GM23248 (cell line): ENCODE data around the gene PEAR1. TPM values are rescaled to one million over a fixed set of nuclear protein-coding genes. Genes with fewer than 3 reads are reported as not detected.
"Not testable (repeated sequence)": the region's sequence is repeated elsewhere in the genome, so short reads cannot be mapped to it uniquely, and the experiment has no call there.

Source experiments
- DNase-seq: peaks from one replicate; pipeline ENCODE4 v3.0.0-alpha.2; 2015
- H2AFZ ChIP-seq: fragments of 200-600 bp; sonication (generic); 2 replicates; pipeline ENCODE4 v1.6.1; 2016; ENCODE audit warnings: antibody characterized with exemption
- H3F3A ChIP-seq: fragments of 200-600 bp; sonication (generic); 2 replicates; pipeline ENCODE4 v1.6.1; 2016; ENCODE audit warnings: mild to moderate bottlenecking, antibody characterized with exemption, mixed run types; ENCODE audit not compliant: insufficient read depth
- H3K27ac ChIP-seq: fragments of 200-600 bp; sonication (generic); 2 replicates; pipeline ENCODE4 v1.5.1; 2016; ENCODE audit warnings: mild to moderate bottlenecking
- H3K27me3 ChIP-seq: fragments of 200-600 bp; sonication (generic); replicated peaks from 2 replicates; pipeline ENCODE4 v1.6.1; 2016; ENCODE audit warnings: mild to moderate bottlenecking; ENCODE audit not compliant: insufficient read depth
- H3K36me3 ChIP-seq: fragments of 200-600 bp; sonication (generic); 2 replicates; pipeline ENCODE4 v1.6.1; 2016; ENCODE audit warnings: low read depth, mild to moderate bottlenecking
- H3K4me1 ChIP-seq: fragments of 200-600 bp; sonication (generic); 2 replicates; pipeline ENCODE4 v1.6.1; 2016; ENCODE audit warnings: mild to moderate bottlenecking; ENCODE audit not compliant: insufficient read depth
- H3K4me2 ChIP-seq: fragments of 200-600 bp; sonication (generic); one replicate; pipeline ENCODE4 v1.6.1; 2016; ENCODE audit warnings: mild to moderate bottlenecking; ENCODE audit not compliant: unreplicated experiment
- H3K4me3 ChIP-seq: fragments of 200-600 bp; sonication (generic); 2 replicates; pipeline ENCODE4 v1.5.1; 2016; ENCODE audit warnings: mild to moderate bottlenecking
- H3K79me2 ChIP-seq: fragments of 200-600 bp; sonication (generic); 2 replicates; pipeline ENCODE4 v1.6.1; 2016; ENCODE audit warnings: mild to moderate bottlenecking; ENCODE audit not compliant: insufficient read depth
- H3K9ac ChIP-seq: fragments of 200-600 bp; sonication (generic); 2 replicates; pipeline ENCODE4 v1.6.1; 2016; ENCODE audit warnings: mild to moderate bottlenecking
- H3K9me2 ChIP-seq: fragments of 200-600 bp; sonication (generic); 2 replicates; pipeline ENCODE4 v1.6.1; 2016; ENCODE audit warnings: mixed run types, mild to moderate bottlenecking, moderate library complexity; ENCODE audit not compliant: insufficient read depth
- H3K9me3 ChIP-seq: fragments of 200-600 bp; sonication (generic); one replicate; pipeline ENCODE4 v1.6.1; 2017; ENCODE audit warnings: low read depth
- H4K20me1 ChIP-seq: fragments of 200-600 bp; sonication (generic); 2 replicates; pipeline ENCODE4 v1.6.0; 2016; ENCODE audit not compliant: insufficient read depth
- EZH2 ChIP-seq: fragments of 200-600 bp; sonication (generic); IDR thresholded peaks from 2 replicates; pipeline ENCODE4 v1.6.1; 2018; ENCODE audit warnings: antibody characterized with exemption, mild to moderate bottlenecking; ENCODE audit not compliant: insufficient read depth, poor library complexity, severe bottlenecking
- EZH2phosphoT487 ChIP-seq: fragments of 200-600 bp; sonication (generic); IDR thresholded peaks from 2 replicates; pipeline ENCODE4 v1.6.1; 2018; ENCODE audit warnings: antibody characterized with exemption, moderate library complexity, mild to moderate bottlenecking, low read depth; ENCODE audit not compliant: insufficient read depth
- WGBS, 2 experiments: methylation state at CpG; one replicate each; pipeline ENCODE4 v1.1.6; 2015 to 2017; ENCODE audit warnings: low lambda C conversion rate in 2 of 2, low coverage in 1 of 2; ENCODE audit errors: missing lambda C conversion rate in 2 of 2; 5-methylcytosine and 5-hydroxymethylcytosine counted together
- in situ Hi-C: fragments of 300-500 bp; cut with MboI; formaldehyde crosslinking; loops from 2 replicates; pipeline ENCODE4 v1.15.0; 2020
- polyA plus RNA-seq: library from polyadenylated mRNA; unstranded; fragments of >200 nt; fragmentation: Nextera tagmentation; extraction: Ambion mirVana; gene quantifications from 2 replicates; pipeline ENCODE4 v1.2.1, GENCODE V29; 2016
- total RNA-seq: library from RNA; depleted of rRNA; stranded (reverse); fragments of >200 nt; shearing (Covaris generic); gene quantifications from 2 replicates; pipeline ENCODE4 v1.2.3, GENCODE V29; 2014

Gene PEAR1
- total and polyA plus RNA-seq, 2 experiments from 2014 or later, result 1.2 to 2.2 TPM

- in situ Hi-C loops, result no loop called here
- Histone ChIP-seq H3K27me3 (peaks cover 39% of the 10 kb centered on the region), H3K79me2 (no peaks in the 10 kb centered on the region), H3K4me1 (no peaks in the 10 kb centered on the region), H4K20me1 (no peaks in the 10 kb centered on the region), H3K9ac (no peak overlapping the region), H3K27ac (no peak overlapping the region), H3K36me3 (no peaks in the 10 kb centered on the region), H2AFZ (no peak overlapping the region), H3F3A (peaks cover 16% of the 10 kb centered on the region), H3K4me2 (no peak overlapping the region), H3K4me3 (no peak overlapping the region), H3K9me2 (no peaks in the 10 kb centered on the region), H3K9me3 (no peaks in the 10 kb centered on the region)
- 91 to 97% methylated on average over 5 of the region's 5 CpGs for WGBS, 2 experiments
- TF ChIP-seq EZH2phosphoT487 (no peak), EZH2 (no peak)
- DNase-seq, result no peak
Measured at GRCh38 chr1:156925154-156926010, 31.9 kb downstream of the PEAR1 start.

GRCh38 chr1:156926175-156926574, 32.7 kb downstream of the PEAR1 start:
- DNase-seq, result peak; percentile 56
- no peak overlapping the region for H2AFZ ChIP-seq
- H4K20me1 ChIP-seq, result no peaks in the 10 kb centered on the region
- no peaks in the 10 kb centered on the region for H3K4me1 ChIP-seq
- H3K36me3 ChIP-seq, result no peaks in the 10 kb centered on the region
- WGBS, 2 experiments, result 34 to 57% methylated on average over 3 of the region's 3 CpGs
- peaks cover 32% of the 10 kb centered on the region for H3K27me3 ChIP-seq
- TF ChIP-seq EZH2phosphoT487, result no peak
- TF ChIP-seq EZH2, result no peak
- no peak overlapping the region for H3K9ac ChIP-seq
- H3K4me3 ChIP-seq, result no peak overlapping the region
- H3K9me3 ChIP-seq, result no peaks in the 10 kb centered on the region
- no peak overlapping the region for H3K4me2 ChIP-seq
- peaks cover 16% of the 10 kb centered on the region for H3F3A ChIP-seq
- in situ Hi-C loops, result no loop called here
- H3K79me2 ChIP-seq, result no peaks in the 10 kb centered on the region
- no peak overlapping the region for H3K27ac ChIP-seq
- H3K9me2 ChIP-seq, result no peaks in the 10 kb centered on the region

- H3K9me2 ChIP-seq, H3K9ac ChIP-seq, H2AFZ ChIP-seq, H3K36me3 ChIP-seq, H3K9me3 ChIP-seq, H3K79me2 ChIP-seq, in situ Hi-C loops, H3K27ac ChIP-seq, H3K4me2 ChIP-seq, H4K20me1 ChIP-seq, H3K4me3 ChIP-seq, H3K4me1 ChIP-seq: not testable (repeated sequence)
- DNase-seq, result peak; percentile 62
- Histone ChIP-seq H3F3A (peaks cover 21% of the 10 kb centered on the region), H3K27me3 (peaks cover 27% of the 10 kb centered on the region)
- whole genome bisulfite sequencing, 2 experiments, result 73% methylated on average over 6 of the region's 6 CpGs
Measured at GRCh38 chr1:156926695-156927094, 33.2 kb downstream of the PEAR1 start.

- Histone ChIP-seq H3K4me2 (peak overlapping the region; percentile 57), H3K9ac (no peak overlapping the region), H3F3A (peaks cover 21% of the 10 kb centered on the region), H3K4me1 (no peaks in the 10 kb centered on the region), H3K27ac (no peak overlapping the region), H3K9me2 (no peaks in the 10 kb centered on the region), H3K36me3 (no peaks in the 10 kb centered on the region), H3K27me3 (peaks cover 20% of the 10 kb centered on the region), H3K9me3 (no peaks in the 10 kb centered on the region), H3K4me3 (peak overlapping the region; percentile 63), H2AFZ (peak overlapping the region; percentile 61), H4K20me1 (no peaks in the 10 kb centered on the region), H3K79me2 (no peaks in the 10 kb centered on the region)
- DNase-seq, result peak; percentile 93
- in situ Hi-C loops, result no loop called here
- 10% methylated on average over 43 to 54 of the region's 64 CpGs for WGBS, 2 experiments
- TF ChIP-seq EZH2phosphoT487, result no peak
- TF ChIP-seq EZH2, result no peak
Measured at GRCh38 chr1:156927215-156928042, 33.9 kb downstream of the PEAR1 start.
